NB4 (cell line): ENCODE data around the gene TMEM218.

Source experiments
- POLR2A ChIP-seq: IDR thresholded peaks from 2 replicates; pipeline ENCODE4 v1.6.1; 2011; ENCODE audit warnings: mild to moderate bottlenecking; ENCODE audit not compliant: insufficient read length; ENCODE audit errors: extremely low read depth
- TF ChIP-seq, protein P1 (sequence below): IDR thresholded peaks from one replicate; pipeline ENCODE4 v1.5.1; 2012; ENCODE audit warnings: low read depth, low read length
- TF ChIP-seq, protein P2 (sequence below): IDR thresholded peaks from 2 replicates; pipeline ENCODE4 v1.6.1; 2011; ENCODE audit warnings: low read depth, low read length

DNA sequence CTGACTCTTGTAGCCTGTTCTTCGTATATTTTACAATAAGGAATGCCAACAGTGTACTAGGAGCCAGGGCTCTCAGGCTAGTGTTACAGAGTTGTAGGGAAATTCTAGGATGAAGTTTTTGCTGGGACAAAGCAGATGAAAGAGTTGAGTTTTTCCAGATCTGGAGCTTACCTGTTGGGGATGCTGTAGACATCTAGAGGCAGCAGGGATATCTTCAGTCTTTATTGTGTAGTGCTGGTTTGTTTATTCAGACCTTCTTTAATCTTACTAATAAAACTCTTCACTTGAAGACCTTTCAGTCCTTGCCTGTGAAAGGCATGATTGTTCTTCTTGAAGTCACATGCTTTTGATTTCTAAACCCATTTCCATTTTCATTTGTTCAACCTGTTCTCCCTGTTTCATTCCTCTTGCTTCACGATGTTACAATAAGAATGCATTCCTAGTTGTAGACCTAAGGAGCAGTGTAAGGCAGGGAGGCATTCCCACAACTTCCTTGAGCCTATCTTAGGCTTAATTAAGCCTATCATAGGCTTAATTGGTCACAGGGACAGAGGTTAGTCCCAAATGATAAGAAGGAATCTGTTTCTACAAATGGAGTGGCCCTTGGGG lies 56.2 kb downstream of the TMEM218 start:
- TF ChIP-seq, protein P1, sequence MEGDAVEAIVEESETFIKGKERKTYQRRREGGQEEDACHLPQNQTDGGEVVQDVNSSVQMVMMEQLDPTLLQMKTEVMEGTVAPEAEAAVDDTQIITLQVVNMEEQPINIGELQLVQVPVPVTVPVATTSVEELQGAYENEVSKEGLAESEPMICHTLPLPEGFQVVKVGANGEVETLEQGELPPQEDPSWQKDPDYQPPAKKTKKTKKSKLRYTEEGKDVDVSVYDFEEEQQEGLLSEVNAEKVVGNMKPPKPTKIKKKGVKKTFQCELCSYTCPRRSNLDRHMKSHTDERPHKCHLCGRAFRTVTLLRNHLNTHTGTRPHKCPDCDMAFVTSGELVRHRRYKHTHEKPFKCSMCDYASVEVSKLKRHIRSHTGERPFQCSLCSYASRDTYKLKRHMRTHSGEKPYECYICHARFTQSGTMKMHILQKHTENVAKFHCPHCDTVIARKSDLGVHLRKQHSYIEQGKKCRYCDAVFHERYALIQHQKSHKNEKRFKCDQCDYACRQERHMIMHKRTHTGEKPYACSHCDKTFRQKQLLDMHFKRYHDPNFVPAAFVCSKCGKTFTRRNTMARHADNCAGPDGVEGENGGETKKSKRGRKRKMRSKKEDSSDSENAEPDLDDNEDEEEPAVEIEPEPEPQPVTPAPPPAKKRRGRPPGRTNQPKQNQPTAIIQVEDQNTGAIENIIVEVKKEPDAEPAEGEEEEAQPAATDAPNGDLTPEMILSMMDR: no peak
- no peak for TF ChIP-seq POLR2A
- TF ChIP-seq, protein P2, sequence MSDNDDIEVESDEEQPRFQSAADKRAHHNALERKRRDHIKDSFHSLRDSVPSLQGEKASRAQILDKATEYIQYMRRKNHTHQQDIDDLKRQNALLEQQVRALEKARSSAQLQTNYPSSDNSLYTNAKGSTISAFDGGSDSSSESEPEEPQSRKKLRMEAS: no peak
